Lower lobe of right lung (tissue), 2 donors: ENCODE results near the gene IER3IP1. TPM values are rescaled to one million over a fixed set of nuclear protein-coding genes. Genes with fewer than 3 reads are reported as not detected.

Experiments used
- ATAC-seq, 2 donors: fragments of 200-7000 bp; cut with Tn5 transposase; one replicate each; pipeline ENCODE4 v1.9.1; 2020 to 2022; ENCODE audit warnings: mild to moderate bottlenecking in 2 of 2, moderate library complexity in 2 of 2
- DNase-seq: peaks from one replicate; pipeline ENCODE4 v3.0.0-alpha.2; 2020
- H3K27ac ChIP-seq: fragments of 200-600 bp; one replicate; pipeline ENCODE4 v1.8.0; 2022
- H3K27me3 ChIP-seq: fragments of 200-600 bp; one replicate; pipeline ENCODE4 v1.8.0; 2022; ENCODE audit warnings: low read depth
- H3K36me3 ChIP-seq: fragments of 200-600 bp; one replicate; pipeline ENCODE4 v1.8.0; 2022; ENCODE audit warnings: mild to moderate bottlenecking
- H3K4me1 ChIP-seq: fragments of 200-600 bp; one replicate; pipeline ENCODE4 v1.8.0; 2022
- H3K4me3 ChIP-seq: fragments of 200-600 bp; one replicate; pipeline ENCODE4 v1.8.0; 2022; ENCODE audit warnings: mild to moderate bottlenecking
- H3K9me3 ChIP-seq: fragments of 200-600 bp; one replicate; pipeline ENCODE4 v1.8.0; 2022
- intact Hi-C: fragments of 100-400 bp; cut with DNase I; formaldehyde crosslinking; loops from one replicate; pipeline ENCODE4 v1.11.0; 2022
- total RNA-seq: library from RNA; stranded (reverse); fragmentation: NEBNext Ultra II Directional; extraction: Animal tissue kit (Norgen Biotek cat#: 25700); gene quantifications from one replicate; pipeline ENCODE4 v1.2.1, GENCODE V29; 2021
- TF ChIP-seq, protein P1 (sequence below): fragments of 200-600 bp; IDR thresholded peaks from one replicate; pipeline ENCODE4 v1.8.0; 2022; ENCODE audit warnings: antibody characterized with exemption, mild to moderate bottlenecking
- donor health status: DM: no; HTN: yes; CAD: no; lungs with severe emphysema.

IER3IP1 gene
- total RNA-seq, 1 donor from 2014 or later: 10.7 TPM

GRCh38 chr18:47180765-47181164 is 4.6 kb upstream of the IER3IP1 start:
- no peak overlapping the region for H3K4me3 ChIP-seq
- no peaks in the 10 kb centered on the region for H3K36me3 ChIP-seq
- TF ChIP-seq, protein P1, sequence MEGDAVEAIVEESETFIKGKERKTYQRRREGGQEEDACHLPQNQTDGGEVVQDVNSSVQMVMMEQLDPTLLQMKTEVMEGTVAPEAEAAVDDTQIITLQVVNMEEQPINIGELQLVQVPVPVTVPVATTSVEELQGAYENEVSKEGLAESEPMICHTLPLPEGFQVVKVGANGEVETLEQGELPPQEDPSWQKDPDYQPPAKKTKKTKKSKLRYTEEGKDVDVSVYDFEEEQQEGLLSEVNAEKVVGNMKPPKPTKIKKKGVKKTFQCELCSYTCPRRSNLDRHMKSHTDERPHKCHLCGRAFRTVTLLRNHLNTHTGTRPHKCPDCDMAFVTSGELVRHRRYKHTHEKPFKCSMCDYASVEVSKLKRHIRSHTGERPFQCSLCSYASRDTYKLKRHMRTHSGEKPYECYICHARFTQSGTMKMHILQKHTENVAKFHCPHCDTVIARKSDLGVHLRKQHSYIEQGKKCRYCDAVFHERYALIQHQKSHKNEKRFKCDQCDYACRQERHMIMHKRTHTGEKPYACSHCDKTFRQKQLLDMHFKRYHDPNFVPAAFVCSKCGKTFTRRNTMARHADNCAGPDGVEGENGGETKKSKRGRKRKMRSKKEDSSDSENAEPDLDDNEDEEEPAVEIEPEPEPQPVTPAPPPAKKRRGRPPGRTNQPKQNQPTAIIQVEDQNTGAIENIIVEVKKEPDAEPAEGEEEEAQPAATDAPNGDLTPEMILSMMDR: no peak
- H3K4me1 ChIP-seq: no peaks in the 10 kb centered on the region
- ATAC-seq (no peak), DNase-seq (no peak)
- no peaks in the 10 kb centered on the region for H3K27me3 ChIP-seq
- no peaks in the 10 kb centered on the region for H3K9me3 ChIP-seq
- intact Hi-C loops: no loop called here
- H3K27ac ChIP-seq: no peak overlapping the region

GRCh38 chr18:47179520-47179919 is 3.4 kb upstream of the IER3IP1 start:
- Histone ChIP-seq H3K4me1 (peaks cover 8% of the 10 kb centered on the region), H3K9me3 (no peaks in the 10 kb centered on the region), H3K27ac (no peak overlapping the region), H3K36me3 (no peaks in the 10 kb centered on the region), H3K27me3 (no peaks in the 10 kb centered on the region), H3K4me3 (no peak overlapping the region)
- ATAC-seq: no peak
- no peak for DNase-seq
- intact Hi-C loops: no loop called here
- TF ChIP-seq, protein P1: no peak

- Histone ChIP-seq H3K4me1 (peaks cover 34% of the 10 kb centered on the region), H3K9me3 (no peaks in the 10 kb centered on the region), H3K27me3 (no peaks in the 10 kb centered on the region), H3K4me3 (peak overlapping the region; percentile 99), H3K36me3 (no peaks in the 10 kb centered on the region), H3K27ac (peak overlapping the region; percentile 85)
- DNase-seq (no peak), ATAC-seq (peak; percentile 49 to 68)
- TF ChIP-seq, protein P1: no peak
- intact Hi-C loops: no loop called here
Measured at GRCh38 chr18:47175283-47175897, 774 bp downstream of the IER3IP1 start.

GRCh38 chr18:47174545-47175116 is 1.5 kb downstream of the IER3IP1 start:
- peak overlapping the region; percentile 99 for H3K4me3 ChIP-seq
- DNase-seq (no peak), ATAC-seq (peak in 1 of 2 donors; percentile 32)
- no peaks in the 10 kb centered on the region for H3K27me3 ChIP-seq
- no peaks in the 10 kb centered on the region for H3K9me3 ChIP-seq
- intact Hi-C loops: no loop called here
- TF ChIP-seq, protein P1: no peak
- peak overlapping the region; percentile 85 for H3K27ac ChIP-seq
- peaks cover 34% of the 10 kb centered on the region for H3K4me1 ChIP-seq
- no peaks in the 10 kb centered on the region for H3K36me3 ChIP-seq

GRCh38 chr18:47172476-47172875 is 3.7 kb downstream of the IER3IP1 start:
- Histone ChIP-seq H3K27ac (no peak overlapping the region), H3K36me3 (no peaks in the 10 kb centered on the region), H3K4me3 (no peak overlapping the region), H3K27me3 (no peaks in the 10 kb centered on the region), H3K9me3 (no peaks in the 10 kb centered on the region), H3K4me1 (peaks cover 34% of the 10 kb centered on the region)
- ATAC-seq: no peak
- TF ChIP-seq, protein P1: no peak
- intact Hi-C loops: no loop called here
- no peak for DNase-seq
